PC-3 (cell line): ENCODE results near the gene REELD1.

Source experiments
- CTCF ChIP-seq: fragments of 300-600 bp; sonication (generic); conservative IDR thresholded peaks from 2 replicates; pipeline ENCODE4 v1.5.1; 2017; ENCODE audit warnings: antibody characterized with exemption, low read depth, mild to moderate bottlenecking, low read length
- EZH2 ChIP-seq: fragments of 300-600 bp; sonication (generic); IDR thresholded peaks from one replicate; pipeline ENCODE4 v1.6.1; 2017; ENCODE audit warnings: antibody characterized with exemption, mild to moderate bottlenecking, low read length; ENCODE audit not compliant: unreplicated experiment

DNA sequence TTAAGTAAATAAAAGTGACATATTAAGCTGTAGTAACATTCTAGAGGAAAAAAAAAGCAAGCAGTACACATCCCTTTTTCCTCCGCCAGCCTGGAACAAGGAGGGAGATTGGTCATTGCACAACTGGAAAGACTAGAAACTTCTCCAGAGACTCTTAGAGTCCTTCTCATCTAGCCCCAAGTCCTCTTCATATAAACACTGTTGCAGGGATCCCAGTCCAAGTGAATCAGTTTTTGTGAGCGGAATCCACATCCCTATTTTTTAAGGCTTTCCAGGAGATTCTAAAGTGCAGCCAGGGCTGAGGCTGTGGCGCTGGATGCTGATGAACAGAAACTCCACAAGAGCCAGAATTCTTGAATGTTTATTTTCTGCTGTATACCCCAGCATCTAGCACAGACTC, 23.8 kb downstream of the REELD1 start:
- TF ChIP-seq CTCF: no peak
- no peak for TF ChIP-seq EZH2
